ENCODE data around the gene PGAP1. TPM values are rescaled to one million over a fixed set of nuclear protein-coding genes. Genes with fewer than 3 reads are reported as not detected.

Gene PGAP1
- total and polyA plus RNA-seq, 9 of the 15 experiments (the other 6 are each of a cell fraction or from before 2014, with no cell fraction given) = 0.08 to 0.73 (median 0.52) TPM

DNA sequence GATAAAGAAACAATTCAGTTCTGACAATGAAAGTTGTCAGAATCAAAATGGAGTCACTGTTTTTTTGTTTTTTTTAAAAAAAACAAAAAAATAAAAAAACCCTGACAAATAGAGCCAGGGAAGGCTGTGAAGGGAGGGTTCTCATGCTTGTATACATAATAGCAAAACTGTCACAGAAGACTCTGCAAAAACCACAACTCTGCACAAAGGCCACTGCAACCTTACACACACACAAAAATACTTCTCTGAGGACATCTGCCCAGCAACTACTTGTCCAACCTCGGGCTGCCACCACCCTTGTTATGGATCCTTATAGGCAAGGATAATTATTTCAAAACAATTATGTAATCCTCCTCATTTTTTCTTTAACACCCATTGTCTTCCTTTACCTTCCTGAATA is 75.4 kb downstream of the PGAP1 start:
- no peak for ATAC-seq
- Histone ChIP-seq H3K9me3 (replicated peaks; ENCODE audit: control insufficient read depth, insufficient read depth, low read depth, low read length) (no peaks in the 10 kb centered on the region), H3K27me3 (ENCODE audit: control insufficient read depth in 2 of 2, insufficient read depth in 2 of 2, low read length in 2 of 2) (no peaks in the 10 kb centered on the region), H3K36me3 (ENCODE audit: control insufficient read depth, insufficient read depth, low read length) (no peaks in the 10 kb centered on the region), H3K4me2 (ENCODE audit: insufficient read depth, low read length) (no peak overlapping the region), H2AFZ (ENCODE audit: low read depth, low read length) (no peak overlapping the region), H3K4me1 (replicated peaks in 1 of 2; ENCODE audit: control insufficient read depth in 2 of 2, insufficient read depth in 2 of 2, low read length in 2 of 2) (no peaks in the 10 kb centered on the region), H3K4me3 (no peak overlapping the region), H3K79me2 (ENCODE audit: control insufficient read depth, insufficient read depth, low read length) (no peaks in the 10 kb centered on the region), H4K20me1 (replicated peaks; ENCODE audit: control insufficient read depth, insufficient read depth, low read length) (no peaks in the 10 kb centered on the region), H3K9me1 (ENCODE audit: control insufficient read depth, insufficient read depth, low read length) (no peaks in the 10 kb centered on the region), H3K9ac (ENCODE audit: insufficient read depth in 1 of 2, low read depth in 2 of 2, low read length in 2 of 2) (no peak overlapping the region), H3K27ac (ENCODE audit: extremely low read depth, low read depth, low read length) (no peak overlapping the region)
- BruUV-seq (replicated peaks) = no TSS peak
- ChIA-PET CTCF (ENCODE audit: low intra/inter-chr PET ratio) (no interaction called here), POLR2A (no interaction called here)
- intact Hi-C loops (cut with micrococcal nuclease) = no loop called here
- no peak for FAIRE-seq
- DNase-seq (ENCODE audit: extremely low read depth in 1 of 4, low spot score in 3 of 4) = no peak
- WGBS (ENCODE audit: insufficient coverage, low coverage, missing lambda C conversion rate) = 0% methylated on average over 1 of the region's 1 CpG
- no peak for TF ChIP-seq KLF16 (IDR thresholded peaks at IDR 0.05)
- no peak for TF ChIP-seq ZNF282 (CRISPR knock-in tag; IDR thresholded peaks at IDR 0.05)
- TF ChIP-seq, protein P1, sequence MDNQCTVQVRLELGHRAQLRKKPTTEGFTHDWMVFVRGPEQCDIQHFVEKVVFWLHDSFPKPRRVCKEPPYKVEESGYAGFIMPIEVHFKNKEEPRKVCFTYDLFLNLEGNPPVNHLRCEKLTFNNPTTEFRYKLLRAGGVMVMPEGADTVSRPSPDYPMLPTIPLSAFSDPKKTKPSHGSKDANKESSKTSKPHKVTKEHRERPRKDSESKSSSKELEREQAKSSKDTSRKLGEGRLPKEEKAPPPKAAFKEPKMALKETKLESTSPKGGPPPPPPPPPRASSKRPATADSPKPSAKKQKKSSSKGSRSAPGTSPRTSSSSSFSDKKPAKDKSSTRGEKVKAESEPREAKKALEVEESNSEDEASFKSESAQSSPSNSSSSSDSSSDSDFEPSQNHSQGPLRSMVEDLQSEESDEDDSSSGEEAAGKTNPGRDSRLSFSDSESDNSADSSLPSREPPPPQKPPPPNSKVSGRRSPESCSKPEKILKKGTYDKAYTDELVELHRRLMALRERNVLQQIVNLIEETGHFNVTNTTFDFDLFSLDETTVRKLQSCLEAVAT (IDR thresholded peaks at IDR 0.05) = no peak
- no peak for TF ChIP-seq GABPB2 (CRISPR knock-in tag; conservative IDR thresholded peaks at IDR 0.05)
- no peak for TF ChIP-seq STAT5B (CRISPR knock-in tag; IDR thresholded peaks at IDR 0.05)
- no peak for TF ChIP-seq ARID1B (IDR thresholded peaks at IDR 0.05)
- TF ChIP-seq, protein P2, sequence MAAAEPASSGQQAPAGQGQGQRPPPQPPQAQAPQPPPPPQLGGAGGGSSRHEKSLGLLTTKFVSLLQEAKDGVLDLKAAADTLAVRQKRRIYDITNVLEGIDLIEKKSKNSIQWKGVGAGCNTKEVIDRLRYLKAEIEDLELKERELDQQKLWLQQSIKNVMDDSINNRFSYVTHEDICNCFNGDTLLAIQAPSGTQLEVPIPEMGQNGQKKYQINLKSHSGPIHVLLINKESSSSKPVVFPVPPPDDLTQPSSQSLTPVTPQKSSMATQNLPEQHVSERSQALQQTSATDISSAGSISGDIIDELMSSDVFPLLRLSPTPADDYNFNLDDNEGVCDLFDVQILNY (CRISPR knock-in tag; IDR thresholded peaks at IDR 0.05) = no peak
- TF ChIP-seq HNRNPUL1 (IDR thresholded peaks at IDR 0.05; ENCODE audit: low read length) = no peak
- no peak for TF ChIP-seq CREBBP (IDR thresholded peaks at IDR 0.05; ENCODE audit: low read depth, low read length)
- no peak for TF ChIP-seq PHB (CRISPR knock-in tag; IDR thresholded peaks at IDR 0.05)
- TF ChIP-seq RCOR1 (IDR thresholded peaks at IDR 0.05; ENCODE audit: borderline replicate concordance in 1 of 2, low read depth in 2 of 2, low read length in 2 of 2) = no peak
- TF ChIP-seq ZSCAN29 (IDR thresholded peaks at IDR 0.05) = no peak
- no peak for TF ChIP-seq MIER1 (IDR thresholded peaks at IDR 0.05; ENCODE audit: low read depth)
- TF ChIP-seq ZNF584 (CRISPR knock-in tag; IDR thresholded peaks at IDR 0.05; ENCODE audit: low read depth) = no peak
- no peak for TF ChIP-seq ZFP36 (IDR thresholded peaks at IDR 0.05; ENCODE audit: low read depth, low read length, partially characterized antibody)
- no peak for TF ChIP-seq EWSR1 (IDR thresholded peaks at IDR 0.05; ENCODE audit: borderline replicate concordance, low read depth, partially characterized antibody)
- TF ChIP-seq CREB1 (IDR thresholded peaks at IDR 0.05) = no peak
- no peak for TF ChIP-seq CREB1 (CRISPR knock-in tag; IDR thresholded peaks at IDR 0.05)
- TF ChIP-seq CLOCK (CRISPR knock-in tag; IDR thresholded peaks at IDR 0.05; ENCODE audit: borderline replicate concordance) = no peak
- TF ChIP-seq NFYB (IDR thresholded peaks at IDR 0.05; ENCODE audit: extremely low read depth, insufficient read length) = no peak
- no peak for TF ChIP-seq ETV6 (IDR thresholded peaks at IDR 0.05; ENCODE audit: borderline replicate concordance in 1 of 2, low read depth in 2 of 2, low read length in 1 of 2)
- TF ChIP-seq ETV6 (CRISPR knock-in tag; IDR thresholded peaks at IDR 0.05; ENCODE audit: borderline replicate concordance) = no peak
- in situ Hi-C loops (cut with MboI) = no loop called here
